Peyer's patch (tissue), 4 donors: ENCODE results near the gene ASCC2.

Source experiments
- POLR2A ChIP-seq, 2 donors: fragments of 450-650 bp; IDR thresholded peaks; one replicate each; pipeline ENCODE4 v1.5.1; 2017; ENCODE audit warnings: antibody characterized with exemption in 2 of 2, mild to moderate bottlenecking in 2 of 2, moderate library complexity in 2 of 2
- TF ChIP-seq, protein P1 (sequence below), 6 experiments: fragments of 450-650 bp in 4 of 6; fragments of 200-600 bp in 2 of 6; sonication (generic) in 1 of 6; IDR thresholded peaks; one replicate each; pipeline ENCODE4 v1.5.1; 2017 to 2019; ENCODE audit warnings: antibody characterized with exemption in 6 of 6, mild to moderate bottlenecking in 3 of 6, moderate library complexity in 1 of 6

DNA sequence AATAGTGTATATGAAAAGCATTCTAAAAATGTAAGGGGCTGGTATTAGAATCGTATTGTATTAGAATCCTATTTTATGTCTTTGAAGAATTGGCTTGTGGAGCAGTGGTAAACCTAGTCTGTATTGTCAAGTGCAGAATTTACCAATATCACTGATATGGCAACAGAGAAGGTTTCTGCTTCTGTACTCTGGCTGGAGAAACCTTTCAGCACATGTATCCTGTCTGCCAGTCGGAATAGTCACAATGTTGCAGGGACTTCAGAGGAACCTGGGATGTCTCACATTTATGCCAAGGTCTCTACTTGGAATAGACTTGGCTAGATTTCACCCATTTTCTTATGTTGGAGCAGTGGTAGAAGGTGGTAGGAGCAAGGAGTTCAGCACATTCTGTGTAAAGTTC is 49.3 kb upstream of the ASCC2 start:
- TF ChIP-seq, protein P1, sequence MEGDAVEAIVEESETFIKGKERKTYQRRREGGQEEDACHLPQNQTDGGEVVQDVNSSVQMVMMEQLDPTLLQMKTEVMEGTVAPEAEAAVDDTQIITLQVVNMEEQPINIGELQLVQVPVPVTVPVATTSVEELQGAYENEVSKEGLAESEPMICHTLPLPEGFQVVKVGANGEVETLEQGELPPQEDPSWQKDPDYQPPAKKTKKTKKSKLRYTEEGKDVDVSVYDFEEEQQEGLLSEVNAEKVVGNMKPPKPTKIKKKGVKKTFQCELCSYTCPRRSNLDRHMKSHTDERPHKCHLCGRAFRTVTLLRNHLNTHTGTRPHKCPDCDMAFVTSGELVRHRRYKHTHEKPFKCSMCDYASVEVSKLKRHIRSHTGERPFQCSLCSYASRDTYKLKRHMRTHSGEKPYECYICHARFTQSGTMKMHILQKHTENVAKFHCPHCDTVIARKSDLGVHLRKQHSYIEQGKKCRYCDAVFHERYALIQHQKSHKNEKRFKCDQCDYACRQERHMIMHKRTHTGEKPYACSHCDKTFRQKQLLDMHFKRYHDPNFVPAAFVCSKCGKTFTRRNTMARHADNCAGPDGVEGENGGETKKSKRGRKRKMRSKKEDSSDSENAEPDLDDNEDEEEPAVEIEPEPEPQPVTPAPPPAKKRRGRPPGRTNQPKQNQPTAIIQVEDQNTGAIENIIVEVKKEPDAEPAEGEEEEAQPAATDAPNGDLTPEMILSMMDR (IDR thresholded peaks at IDR 0.05), result no peak
- TF ChIP-seq POLR2A (IDR thresholded peaks at IDR 0.05), result no peak
